ENCODE measurements around the gene BGN.

BGN gene

GRCh38 chrX:153509592-153509991, 14.8 kb downstream of the BGN start:
- DNase-seq (no peak), ATAC-seq (replicated peaks) (no peak)
- Mint-ChIP-seq H3K4me1 (ENCODE audit: low read depth in 2 of 2) (peaks cover 0 to 4% of the 10 kb centered on the region in 2 donors), H3K4me3 (no peak overlapping the region), H3K27ac (no peak overlapping the region), H3K9me3 (no peaks in the 10 kb centered on the region), H3K36me3 (ENCODE audit: insufficient read depth) (no peaks in the 10 kb centered on the region), H3K27me3 (no peaks in the 10 kb centered on the region)

- H3K9me3 Mint-ChIP-seq: no peaks in the 10 kb centered on the region
- ATAC-seq (replicated peaks) (no peak), DNase-seq (no peak)
- H3K27me3 Mint-ChIP-seq: no peaks in the 10 kb centered on the region
- H3K36me3 Mint-ChIP-seq (ENCODE audit: insufficient read depth): no peaks in the 10 kb centered on the region
- H3K4me3 Mint-ChIP-seq: no peak overlapping the region
- peaks cover 0 to 4% of the 10 kb centered on the region in 2 donors for H3K4me1 Mint-ChIP-seq (ENCODE audit: low read depth in 2 of 2)
- H3K27ac Mint-ChIP-seq: no peak overlapping the region
These were observed 15.6 kb downstream of the BGN start for GRCh38 chrX:153510383-153510782.

- H3K9me3 Mint-ChIP-seq: no peaks in the 10 kb centered on the region
- no peak overlapping the region for H3K27ac Mint-ChIP-seq
These were observed 17.2 kb downstream of the BGN start for GRCh38 chrX:153511784-153512500.

GRCh38 chrX:153512501-153512893, 17.7 kb downstream of the BGN start:
- H3K36me3 Mint-ChIP-seq (ENCODE audit: insufficient read depth): no peaks in the 10 kb centered on the region

More at GRCh38 chrX:153511784-153512500, 17.2 kb downstream of the BGN start:
- no peak for DNase-seq
- ATAC-seq (replicated peaks): no peak
- Mint-ChIP-seq H3K4me1 (ENCODE audit: low read depth in 2 of 2) (peaks cover 4% of the 10 kb centered on the region in 2 donors), H3K27me3 (peaks cover 9 to 12% of the 10 kb centered on the region in 2 donors), H3K4me3 (no peak overlapping the region), H3K36me3 (ENCODE audit: insufficient read depth) (no peaks in the 10 kb centered on the region)

GRCh38 chrX:153513265-153513664, 18.5 kb downstream of the BGN start:
- no peak for ATAC-seq (replicated peaks)
- no peak for DNase-seq
- Mint-ChIP-seq H3K4me3 (no peak overlapping the region), H3K4me1 (ENCODE audit: low read depth in 2 of 2) (peaks cover under 1 to 4% of the 10 kb centered on the region in 2 donors), H3K27me3 (peaks cover 11 to 14% of the 10 kb centered on the region in 2 donors), H3K9me3 (no peaks in the 10 kb centered on the region), H3K36me3 (ENCODE audit: insufficient read depth) (no peaks in the 10 kb centered on the region), H3K27ac (no peak overlapping the region)

More at GRCh38 chrX:153512501-153512893, 17.7 kb downstream of the BGN start:
- Mint-ChIP-seq H3K27me3 (peaks cover 9 to 12% of the 10 kb centered on the region in 2 donors), H3K4me3 (no peak overlapping the region), H3K4me1 (ENCODE audit: low read depth in 2 of 2) (peaks cover 4% of the 10 kb centered on the region in 2 donors), H3K9me3 (no peaks in the 10 kb centered on the region), H3K27ac (no peak overlapping the region)
- DNase-seq: no peak
- ATAC-seq (replicated peaks): no peak

GRCh38 chrX:153514259-153514658, 19.5 kb downstream of the BGN start:
- H3K4me1 Mint-ChIP-seq (ENCODE audit: low read depth in 2 of 2): peaks cover 4% of the 10 kb centered on the region in 2 donors
- DNase-seq (no peak), ATAC-seq (replicated peaks) (no peak)
- H3K27me3 Mint-ChIP-seq: peaks cover 15 to 24% of the 10 kb centered on the region in 2 donors
- no peaks in the 10 kb centered on the region for H3K36me3 Mint-ChIP-seq (ENCODE audit: insufficient read depth)
- no peak overlapping the region for H3K27ac Mint-ChIP-seq
- no peaks in the 10 kb centered on the region for H3K9me3 Mint-ChIP-seq
- H3K4me3 Mint-ChIP-seq: no peak overlapping the region

GRCh38 chrX:153515435-153515834, 20.7 kb downstream of the BGN start:
- no peak overlapping the region for H3K4me3 Mint-ChIP-seq
- peaks cover 15 to 32% of the 10 kb centered on the region in 2 donors for H3K27me3 Mint-ChIP-seq
- no peaks in the 10 kb centered on the region for H3K9me3 Mint-ChIP-seq
- no peak overlapping the region for H3K27ac Mint-ChIP-seq
- H3K4me1 Mint-ChIP-seq (ENCODE audit: low read depth in 2 of 2): peaks cover 4% of the 10 kb centered on the region in 2 donors
- DNase-seq (no peak), ATAC-seq (replicated peaks) (no peak)
- no peaks in the 10 kb centered on the region for H3K36me3 Mint-ChIP-seq (ENCODE audit: insufficient read depth)

- H3K4me3 Mint-ChIP-seq: no peak overlapping the region
- no peak for ATAC-seq (replicated peaks)
- peaks cover 4% of the 10 kb centered on the region in 2 donors for H3K4me1 Mint-ChIP-seq (ENCODE audit: low read depth in 2 of 2)
- no peak for DNase-seq
- H3K27ac Mint-ChIP-seq: no peak overlapping the region
- H3K27me3 Mint-ChIP-seq: peaks cover 15 to 39% of the 10 kb centered on the region in 2 donors
- H3K9me3 Mint-ChIP-seq: no peaks in the 10 kb centered on the region
- no peaks in the 10 kb centered on the region for H3K36me3 Mint-ChIP-seq (ENCODE audit: insufficient read depth)
These were observed 21.3 kb downstream of the BGN start for GRCh38 chrX:153516073-153516472.

GRCh38 chrX:153517423-153517822, 22.6 kb downstream of the BGN start, which contains the start of gene ATP2B3:
TSS of gene ATP2B3 (plus strand) at chrX:153517642. CDS start at chrX:153536248, 18,606 bp downstream.
- H3K27ac Mint-ChIP-seq: no peak within 1 kb of the TSS
- no peaks in the 10 kb centered on the region for H3K36me3 Mint-ChIP-seq (ENCODE audit: insufficient read depth)
- DNase-seq (no peak), ATAC-seq (replicated peaks) (no peak)
- H3K4me3 Mint-ChIP-seq: no peak within 1 kb of the TSS
- H3K27me3 Mint-ChIP-seq: peaks cover 22 to 52% of the 10 kb centered on the region in 2 donors
- H3K4me1 Mint-ChIP-seq (ENCODE audit: low read depth in 2 of 2): peaks cover 4 to 5% of the 10 kb centered on the region in 2 donors
- no peaks in the 10 kb centered on the region for H3K9me3 Mint-ChIP-seq

GRCh38 chrX:153517946-153518834, 23.4 kb downstream of the BGN start:
- no peak overlapping the region for H3K27ac Mint-ChIP-seq
- H3K36me3 Mint-ChIP-seq (ENCODE audit: insufficient read depth): no peaks in the 10 kb centered on the region
- ATAC-seq (replicated peaks) (no peak), DNase-seq (no peak)
- no peak overlapping the region for H3K4me3 Mint-ChIP-seq
- peaks cover 4 to 5% of the 10 kb centered on the region in 2 donors for H3K4me1 Mint-ChIP-seq (ENCODE audit: low read depth in 2 of 2)
- H3K9me3 Mint-ChIP-seq: no peaks in the 10 kb centered on the region
- H3K27me3 Mint-ChIP-seq: peaks cover 22 to 52% of the 10 kb centered on the region in 2 donors

GRCh38 chrX:153519569-153520286, 24.9 kb downstream of the BGN start:
- no peak overlapping the region for H3K4me3 Mint-ChIP-seq
- no peak overlapping the region for H3K27ac Mint-ChIP-seq
- ATAC-seq (replicated peaks) (no peak), DNase-seq (no peak)
- peaks cover 22 to 52% of the 10 kb centered on the region in 2 donors for H3K27me3 Mint-ChIP-seq
- H3K36me3 Mint-ChIP-seq (ENCODE audit: insufficient read depth): no peaks in the 10 kb centered on the region
- no peaks in the 10 kb centered on the region for H3K9me3 Mint-ChIP-seq
- H3K4me1 Mint-ChIP-seq (ENCODE audit: low read depth in 2 of 2): peaks cover 4 to 5% of the 10 kb centered on the region in 2 donors

- peaks cover 22 to 52% of the 10 kb centered on the region in 2 donors for H3K27me3 Mint-ChIP-seq
These were observed 25.6 kb downstream of the BGN start for GRCh38 chrX:153520287-153520917.

GRCh38 chrX:153521034-153521433, 26.3 kb downstream of the BGN start:
- DNase-seq: no peak
- Mint-ChIP-seq H3K4me1 (ENCODE audit: low read depth in 2 of 2) (peaks cover under 1 to 5% of the 10 kb centered on the region in 2 donors), H3K27ac (no peak overlapping the region), H3K36me3 (ENCODE audit: insufficient read depth) (no peaks in the 10 kb centered on the region), H3K9me3 (no peaks in the 10 kb centered on the region), H3K27me3 (peaks cover 16 to 51% of the 10 kb centered on the region in 2 donors), H3K4me3 (no peak overlapping the region)
- ATAC-seq (replicated peaks): no peak

More at GRCh38 chrX:153520287-153520917, 25.6 kb downstream of the BGN start:
- Mint-ChIP-seq H3K9me3 (no peaks in the 10 kb centered on the region), H3K36me3 (ENCODE audit: insufficient read depth) (no peaks in the 10 kb centered on the region), H3K27ac (no peak overlapping the region), H3K4me1 (ENCODE audit: low read depth in 2 of 2) (peaks cover 4 to 5% of the 10 kb centered on the region in 2 donors), H3K4me3 (no peak overlapping the region)
- no peak for ATAC-seq (replicated peaks)
- no peak for DNase-seq

Data from effector memory CD8-positive, alpha-beta T cell (primary cell).